ENCODE results near the gene CDHR4. TPM values are rescaled to one million over a fixed set of nuclear protein-coding genes. Genes with fewer than 3 reads are reported as not detected.

CDHR4 gene
- total and polyA plus RNA-seq, 11 donors, result not detected

- no peaks in the 10 kb centered on the region for H3K27me3 ChIP-seq
- peak in 4 of 5 donors; percentile 39 to 47 (median 40) for DNase-seq
- peak overlapping the region; percentile 69 to 98 (median 84) for H3K4me3 ChIP-seq
- intact Hi-C loops (cut with DNase I), result loop anchor here in 6 of 10 donors (2.0 to 5.0 kb wide), 3 partner anchors 34 to 123 kb away; partner anchors contain the start of gene MON1A (in 1 of the 6)
- no peaks in the 10 kb centered on the region for H3K9me3 ChIP-seq
- H3K36me3 ChIP-seq, result peaks cover 0 to 18% (median 7%) of the 10 kb centered on the region in 9 donors
- peaks cover 23 to 57% (median 50%) of the 10 kb centered on the region in 12 donors for H3K4me1 ChIP-seq
- WGBS, 4 donors, result 31 to 59% (median 41%) methylated on average over 15 to 26 of the region's 26 CpGs
- TF ChIP-seq CTCF (IDR thresholded peaks at IDR 0.05) (no peak), POLR2A (IDR thresholded peaks at IDR 0.05) (no peak)
- H3K27ac ChIP-seq, result peak overlapping the region; percentile 86 to 99 (median 98)
- no peak for ATAC-seq
Observed at GRCh38 chr3:49804141-49805041, 4.7 kb upstream of the CDHR4 start.

GRCh38 chr3:49803465-49804140 lies 3.9 kb upstream of the CDHR4 start:
- H3K9me3 ChIP-seq, result no peaks in the 10 kb centered on the region
- peaks cover 23 to 61% (median 50%) of the 10 kb centered on the region in 12 donors for H3K4me1 ChIP-seq
- peak in 3 of 5 donors; percentile 62 to 72 (median 71) for DNase-seq
- no peak for TF ChIP-seq POLR2A (IDR thresholded peaks at IDR 0.05)
- no peak for TF ChIP-seq CTCF (IDR thresholded peaks at IDR 0.05)
- intact Hi-C loops (cut with DNase I), result loop anchor here in 8 of 10 donors (2.0 to 5.0 kb wide), 3 partner anchors 35 to 104 kb away; no protein-coding TSS in a partner anchor
- 3 to 10% (median 5%) methylated on average over 13 to 41 of the region's 41 CpGs for WGBS, 4 donors
- H3K36me3 ChIP-seq, result peaks cover 0 to 10% (median 0%) of the 10 kb centered on the region in 9 donors
- H3K4me3 ChIP-seq, result peak overlapping the region; percentile 69 to 98 (median 84)
- H3K27me3 ChIP-seq, result no peaks in the 10 kb centered on the region
- no peak for ATAC-seq
- H3K27ac ChIP-seq, result peak overlapping the region; percentile 86 to 99 (median 98)

- Histone ChIP-seq H3K27ac (peak within 1 kb of the TSS; percentile 86 to 99 (median 98)), H3K36me3 (peaks cover 0 to 6% (median 0%) of the 10 kb centered on the region in 9 donors), H3K4me1 (peaks cover 23 to 58% (median 47%) of the 10 kb centered on the region in 12 donors), H3K27me3 (no peaks in the 10 kb centered on the region), H3K9me3 (no peaks in the 10 kb centered on the region), H3K4me3 (peak within 1 kb of the TSS; percentile 69 to 98 (median 84))
- intact Hi-C loops (cut with DNase I), result loop anchor here (1.0 to 5.0 kb wide), 6 partner anchors 36 to 104 kb away; partner anchors contain the start of gene MST1R (in 1 of the 10)
- 0% methylated on average over 15 to 71 of the region's 71 CpGs for WGBS, 4 donors
- peak; percentile 77 to 84 (median 82) for ATAC-seq
- TF ChIP-seq POLR2A (IDR thresholded peaks at IDR 0.05) (peak in 1 of 2 donors; percentile 78), CTCF (IDR thresholded peaks at IDR 0.05) (peak in 11 of 12 donors; percentile 88 to 97 (median 92))
- DNase-seq, result peak; percentile 92 to 95 (median 93)
Observed at GRCh38 chr3:49802719-49803464, 3.2 kb upstream of the CDHR4 start, which contains the start of gene INKA1. Gene INKA1, plus strand, starts transcription at chr3:49803261. Its CDS starts 132 bp downstream, at chr3:49803393.

Measured in heart left ventricle (tissue), 16 donors.